Superior temporal gyrus (tissue), 1 donor: ENCODE data around the gene NDUFAF4.

ENCODE experiments used
- DNase-seq: peaks from one replicate; pipeline ENCODE4 v3.0.0-alpha.2; 2016; ENCODE audit errors: extremely low spot score

Gene NDUFAF4

DNA sequence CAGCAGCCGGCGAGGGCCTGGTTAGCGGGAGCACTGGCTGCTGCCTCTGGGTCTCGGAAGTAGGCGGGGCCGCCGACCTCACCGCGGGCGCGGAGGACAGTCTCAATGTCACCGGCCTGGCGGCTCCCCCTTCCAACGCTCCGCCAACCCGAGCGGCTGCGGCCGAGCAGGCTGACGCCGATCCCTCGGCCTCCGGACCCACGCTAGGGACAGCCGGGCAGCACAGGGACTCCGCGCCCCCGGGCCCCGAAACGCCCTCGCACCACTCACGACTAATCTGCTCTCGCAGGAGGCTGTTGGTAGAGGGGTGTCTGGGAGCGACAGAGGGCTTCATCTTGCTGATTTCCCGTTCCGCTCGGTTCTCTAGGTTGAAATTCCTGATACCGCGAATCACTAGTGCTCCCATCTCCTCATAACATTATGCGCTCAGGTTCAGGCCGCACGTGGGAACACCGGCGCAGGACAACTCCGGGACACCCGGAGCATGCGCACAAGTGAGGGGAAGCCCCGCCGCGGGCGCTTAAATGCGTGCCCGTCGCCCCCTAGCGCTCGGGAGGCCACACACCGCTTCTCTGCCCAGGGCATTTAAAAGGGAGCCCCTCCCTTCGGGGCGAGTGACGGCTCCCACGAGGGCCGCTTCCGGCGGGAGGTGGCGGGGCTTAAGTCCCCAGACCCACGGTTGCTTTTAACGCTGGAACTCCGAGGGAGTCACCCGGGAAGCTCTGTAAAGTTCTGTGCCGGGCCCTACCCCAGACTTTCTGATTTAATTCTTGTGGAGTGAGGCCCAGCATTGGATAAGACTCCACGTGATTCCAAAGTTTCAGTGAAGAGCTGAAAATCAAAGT lies at the start of gene NDUFAF4:
Gene NDUFAF4 (minus strand): TSS at position 496 of the 845 bp plus-strand sequence. CDS start 90 bp downstream, at position 406.
- peak; percentile 97 for DNase-seq

DNA sequence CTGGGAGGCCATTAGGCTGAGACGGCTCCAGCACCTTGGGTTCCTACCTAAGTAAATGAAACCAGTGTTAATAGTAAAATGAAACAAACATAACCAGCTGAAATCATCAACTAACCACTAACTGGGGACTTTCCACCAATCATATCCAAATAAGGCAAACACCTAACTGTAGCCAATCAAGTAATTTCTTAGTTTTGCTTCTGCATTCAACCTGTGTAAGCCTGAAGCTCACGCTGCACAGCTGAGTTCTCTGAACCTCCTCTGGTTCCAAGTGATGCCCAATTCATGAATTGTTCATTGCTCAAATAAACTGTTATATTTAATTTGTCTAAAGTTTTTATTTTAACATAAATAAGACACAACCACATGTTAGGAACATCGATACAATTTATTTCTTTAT lies 49.4 kb upstream of the NDUFAF4 start:
- no peak for DNase-seq

DNA sequence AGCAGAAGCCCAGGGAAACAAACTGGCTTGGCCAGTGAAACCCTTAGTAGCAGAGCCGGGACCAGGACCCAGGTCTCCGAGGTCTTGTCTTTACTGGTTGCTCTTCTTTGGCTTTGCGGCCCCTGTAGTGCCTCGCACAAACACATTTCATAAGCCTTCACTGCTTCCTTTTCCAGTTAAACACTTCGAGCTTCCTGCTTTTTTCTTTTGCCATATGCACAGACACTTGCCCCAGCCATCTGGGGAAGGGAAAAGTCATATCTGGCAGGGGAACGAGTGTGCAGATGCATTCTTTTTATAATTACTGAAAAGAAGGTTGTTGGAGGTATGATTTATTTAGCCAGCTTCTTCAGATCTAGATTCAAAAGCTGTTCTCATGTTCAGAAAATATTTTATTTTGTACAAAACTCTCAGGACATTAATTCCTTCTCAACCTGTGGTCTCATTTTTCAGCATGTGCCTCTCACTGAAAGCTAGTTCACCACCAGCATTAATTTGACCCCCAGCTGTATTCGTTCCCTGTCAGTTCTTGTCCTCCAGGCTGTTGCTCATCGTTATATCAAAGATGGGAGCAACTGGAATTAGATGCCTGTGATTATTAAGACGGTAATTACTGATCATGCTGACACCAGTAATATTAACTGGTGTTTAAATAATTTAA lies 46.0 kb upstream of the NDUFAF4 start:
- DNase-seq: no peak

DNA sequence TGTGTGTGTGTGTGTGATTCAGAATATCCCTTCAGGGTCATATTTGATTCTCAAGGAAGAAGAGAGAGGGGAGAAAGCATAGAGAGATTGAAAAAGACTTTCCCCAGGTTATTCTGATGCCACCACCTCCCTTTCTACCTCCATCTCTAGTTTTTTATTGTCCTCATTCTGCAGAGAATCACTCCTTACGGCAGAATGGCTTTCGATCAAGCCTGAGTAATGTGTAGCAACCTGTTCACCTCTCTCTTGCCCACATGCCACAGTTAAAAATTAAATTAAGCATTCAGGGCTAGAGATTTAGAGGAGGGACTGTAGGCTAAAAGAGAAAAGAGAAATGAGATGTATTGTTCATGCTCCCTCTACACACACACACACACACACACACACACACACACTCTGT lies 45.0 kb upstream of the NDUFAF4 start:
- no peak for DNase-seq

DNA sequence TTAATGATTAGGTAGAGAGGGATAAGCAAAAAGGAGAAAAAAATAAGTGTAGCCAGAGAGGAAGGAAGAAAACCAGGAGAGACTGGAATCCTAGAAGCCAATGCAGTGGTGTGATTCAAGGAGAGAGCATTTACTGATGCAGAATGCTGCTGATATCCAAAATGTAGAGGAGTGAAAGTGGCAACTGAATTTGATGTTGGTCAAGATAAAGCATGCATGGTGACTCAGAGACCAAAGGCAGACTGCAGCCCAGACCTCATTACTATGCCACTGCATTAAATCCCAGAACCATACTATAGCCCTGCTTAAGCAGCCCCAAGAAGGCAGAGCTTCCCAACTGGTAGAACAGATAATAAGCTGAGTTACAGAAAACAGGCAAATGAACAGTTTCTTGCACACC lies 42.6 kb upstream of the NDUFAF4 start:
- DNase-seq: no peak

DNA sequence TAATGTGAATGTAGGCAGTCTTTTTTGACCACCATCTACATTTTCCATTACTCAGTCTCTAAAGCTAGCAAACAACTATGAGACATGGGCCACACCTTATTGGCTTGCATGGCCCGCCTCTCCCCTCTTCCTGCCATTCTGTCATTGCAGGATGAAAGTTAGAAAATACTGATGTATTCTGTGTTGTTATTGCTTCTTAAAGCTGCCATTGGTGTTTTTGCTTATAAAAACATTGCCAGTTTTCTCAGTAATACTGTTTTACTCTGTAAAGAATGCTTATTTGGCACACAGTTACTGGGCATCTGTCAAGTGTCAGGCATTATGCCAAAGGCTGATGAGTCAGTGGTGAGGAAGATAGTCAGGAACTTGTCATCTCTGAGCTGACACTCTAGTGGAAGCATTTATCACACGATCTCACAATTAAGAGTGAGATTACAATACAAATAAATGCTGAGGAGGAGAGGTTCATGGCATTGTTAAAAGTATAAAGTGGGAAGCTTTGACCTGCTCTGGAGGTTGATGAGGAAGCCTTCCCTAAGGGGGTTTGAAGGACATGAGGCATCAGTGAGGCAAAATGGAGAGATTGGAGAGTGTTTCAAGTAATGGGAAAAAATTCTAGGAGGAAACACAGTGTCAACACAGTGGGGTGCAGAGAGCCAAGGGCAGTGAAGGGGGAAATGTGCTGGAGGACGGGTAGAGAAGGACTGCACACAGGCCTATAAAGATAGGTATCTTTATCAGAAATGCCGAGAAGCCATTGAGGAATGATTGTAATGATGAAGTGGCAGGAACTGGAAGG lies 41.5 kb upstream of the NDUFAF4 start:
- DNase-seq: peak; percentile 86

DNA sequence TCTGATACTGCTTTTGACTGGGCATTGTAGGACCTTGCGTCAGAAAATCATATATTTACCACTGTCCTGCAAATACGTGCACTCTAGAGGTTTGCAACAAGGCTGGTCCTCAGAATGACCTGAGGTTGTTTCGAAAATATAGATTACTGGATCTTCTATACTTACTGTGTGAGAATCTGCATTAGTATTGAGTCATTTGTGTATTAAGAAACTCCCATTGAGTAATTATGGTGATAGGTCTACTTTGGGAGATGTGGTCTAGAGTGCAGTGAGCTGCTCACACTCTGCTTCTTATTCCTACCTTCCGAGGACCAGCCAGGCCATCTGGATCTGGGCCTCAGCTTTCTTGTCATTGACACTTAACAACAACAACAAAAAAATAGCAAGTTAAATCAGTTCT lies 36.4 kb upstream of the NDUFAF4 start:
- DNase-seq: no peak

DNA sequence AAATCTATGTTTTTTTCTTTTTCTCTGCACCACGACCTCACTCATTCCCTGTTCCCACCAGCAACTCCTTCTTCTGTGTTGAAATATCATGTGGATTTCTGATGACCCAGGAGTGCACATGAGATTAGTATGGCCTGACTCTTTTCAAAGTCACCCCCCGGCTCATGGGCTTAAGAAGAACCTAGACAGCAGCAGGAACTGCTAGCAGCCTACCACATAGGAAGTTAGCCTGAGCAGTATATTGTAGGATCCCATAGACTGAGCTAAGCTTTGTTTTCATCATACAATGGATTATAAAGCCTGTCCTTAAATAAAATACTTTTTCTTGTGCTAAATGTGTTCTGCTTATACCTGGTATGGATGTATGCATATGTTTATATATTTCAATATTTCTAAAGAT lies 33.5 kb upstream of the NDUFAF4 start:
- DNase-seq: no peak

DNA sequence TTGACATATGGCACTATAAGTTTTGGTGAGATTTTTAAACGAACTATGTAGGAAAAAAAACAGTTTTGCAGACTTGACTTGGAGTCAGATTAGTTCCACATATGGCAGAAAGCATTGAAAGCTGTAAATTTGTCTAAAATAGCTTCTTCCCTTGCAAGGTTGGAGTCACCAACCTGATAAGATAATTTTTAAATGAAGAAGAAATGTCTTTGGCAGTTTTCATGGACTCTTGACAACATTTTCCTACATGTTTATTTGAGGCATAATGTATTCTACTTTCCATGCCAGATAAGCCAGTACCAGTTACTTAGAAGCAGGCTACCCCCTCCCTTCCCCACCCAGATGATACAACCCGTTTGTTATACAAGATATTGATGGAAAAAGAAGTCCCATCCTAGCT lies 32.0 kb upstream of the NDUFAF4 start:
- DNase-seq: no peak

DNA sequence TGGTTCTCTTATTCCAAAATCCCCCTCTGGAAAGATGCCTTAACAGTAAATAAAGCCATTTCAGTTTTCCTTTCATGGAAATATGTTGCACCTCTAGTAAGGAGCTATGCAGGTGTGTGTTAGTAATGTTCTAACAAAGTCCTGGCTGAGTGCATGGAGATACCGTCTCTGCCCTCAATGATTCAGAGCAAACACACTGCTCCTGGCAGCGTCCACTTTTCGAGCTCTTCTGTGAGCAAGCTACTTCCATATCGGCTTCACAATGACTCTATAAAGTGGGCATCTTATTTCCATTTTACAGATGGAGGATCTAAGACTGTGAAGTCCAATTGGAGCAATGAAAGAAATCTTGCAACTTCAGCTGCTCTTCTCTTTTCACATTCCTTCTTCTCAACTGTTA lies 30.0 kb upstream of the NDUFAF4 start:
- no peak for DNase-seq

DNA sequence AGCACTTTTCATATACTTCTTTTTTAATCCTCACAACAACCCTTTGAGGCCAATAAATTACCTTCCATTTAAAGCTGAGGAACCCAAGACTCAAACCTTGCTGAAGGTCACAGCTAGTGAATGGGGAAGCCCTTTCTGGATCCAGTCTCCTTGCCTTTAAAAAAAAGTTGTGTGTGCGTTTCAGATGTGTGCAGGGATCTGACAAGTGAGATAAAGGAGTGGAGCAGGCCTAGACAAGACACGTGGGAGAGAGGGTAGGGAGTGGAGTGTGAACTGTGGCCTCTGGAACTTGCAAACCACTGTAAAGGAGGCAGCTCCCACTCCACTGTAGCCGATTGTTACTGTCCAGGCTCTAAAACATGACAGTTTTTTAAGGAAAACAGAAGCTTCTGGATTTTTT lies 28.7 kb upstream of the NDUFAF4 start:
- no peak for DNase-seq

DNA sequence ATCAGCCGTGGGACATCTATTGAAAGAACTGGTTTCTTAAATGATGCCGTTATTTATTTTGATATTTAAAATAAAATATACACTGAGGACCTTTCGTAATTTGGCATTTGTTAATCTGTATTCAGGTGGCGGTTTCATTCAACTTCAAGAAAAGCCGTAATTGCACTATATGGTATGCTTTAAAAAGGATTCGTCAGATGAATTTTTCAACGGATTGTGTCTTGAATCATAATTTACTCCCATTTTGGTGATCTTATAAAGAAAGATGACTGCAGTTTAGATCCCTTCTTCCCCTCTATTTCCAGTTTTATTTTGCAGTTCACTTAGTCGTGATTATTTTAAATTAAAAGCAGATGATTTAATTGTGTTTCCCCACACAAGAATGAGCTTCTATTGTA lies 27.6 kb upstream of the NDUFAF4 start:
- peak; percentile 76 for DNase-seq

DNA sequence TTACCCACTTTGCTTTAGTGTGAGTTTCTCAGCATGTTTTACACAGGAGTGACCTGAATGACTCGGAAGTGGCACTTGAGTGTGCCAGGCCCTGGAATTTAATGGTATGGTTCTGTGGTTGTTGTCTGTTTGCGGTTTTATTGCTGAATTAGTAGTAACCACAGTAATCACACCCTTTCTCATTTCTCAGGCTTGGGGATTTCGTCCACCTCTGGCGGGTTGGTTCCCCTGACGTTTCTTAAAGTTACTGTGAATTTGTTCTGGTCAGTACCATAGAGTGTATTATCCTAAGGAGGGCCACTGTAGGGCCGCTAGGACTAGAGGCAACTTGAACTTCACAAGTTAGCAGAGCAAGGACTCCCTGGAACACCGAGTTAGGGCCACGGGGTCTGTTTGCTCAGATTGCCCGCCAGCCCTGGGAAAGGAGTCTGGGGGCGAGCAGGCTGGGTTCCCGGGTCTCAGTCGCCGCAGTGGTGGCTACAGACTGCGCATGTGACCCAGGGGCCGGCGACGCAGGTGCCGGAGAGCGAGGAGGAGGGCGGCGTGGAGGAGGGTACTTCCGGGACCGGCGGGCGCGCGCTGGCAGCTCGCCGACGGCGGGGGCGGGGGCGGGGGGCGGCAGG lies 26.3 kb upstream of the NDUFAF4 start:
- DNase-seq: peak; percentile 74

DNA sequence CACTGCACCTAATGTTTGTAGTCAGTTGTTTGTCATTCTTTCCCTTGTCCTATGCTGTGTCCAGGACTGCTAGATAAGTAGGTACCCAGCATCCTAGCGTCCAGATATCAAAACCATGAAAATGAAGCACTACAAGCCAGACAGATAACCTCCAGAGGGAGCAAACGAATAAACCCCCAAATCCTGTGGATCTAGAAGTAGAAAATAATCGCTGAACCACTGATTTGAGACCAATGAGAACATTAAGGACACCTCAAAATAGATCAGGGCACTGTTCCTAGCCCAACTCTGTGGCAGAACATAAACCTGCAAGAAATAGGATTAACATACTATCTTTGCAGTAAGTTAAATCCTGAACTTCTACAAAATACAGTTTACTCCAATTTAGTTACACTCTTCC lies 25.7 kb upstream of the NDUFAF4 start:
- DNase-seq: peak; percentile 76

DNA sequence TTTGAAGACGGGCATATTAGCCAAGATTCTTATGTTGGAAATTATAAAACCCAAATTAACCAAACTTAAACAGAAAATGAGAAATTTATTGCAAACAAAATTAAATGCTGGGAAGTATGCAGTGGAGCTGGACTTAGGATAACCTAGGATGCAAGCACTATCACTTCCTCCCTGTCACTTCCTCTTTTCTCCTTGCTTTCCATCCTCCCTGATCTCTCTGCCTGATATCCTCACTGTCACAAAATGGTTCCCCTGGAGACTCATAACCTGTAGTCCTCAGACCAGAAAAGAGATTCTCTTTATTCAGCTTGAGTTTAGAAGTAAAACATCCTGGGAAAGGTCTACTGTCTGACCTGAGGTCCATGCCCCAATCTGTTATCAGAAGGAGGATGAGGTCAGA lies 19.4 kb upstream of the NDUFAF4 start:
- DNase-seq: no peak

DNA sequence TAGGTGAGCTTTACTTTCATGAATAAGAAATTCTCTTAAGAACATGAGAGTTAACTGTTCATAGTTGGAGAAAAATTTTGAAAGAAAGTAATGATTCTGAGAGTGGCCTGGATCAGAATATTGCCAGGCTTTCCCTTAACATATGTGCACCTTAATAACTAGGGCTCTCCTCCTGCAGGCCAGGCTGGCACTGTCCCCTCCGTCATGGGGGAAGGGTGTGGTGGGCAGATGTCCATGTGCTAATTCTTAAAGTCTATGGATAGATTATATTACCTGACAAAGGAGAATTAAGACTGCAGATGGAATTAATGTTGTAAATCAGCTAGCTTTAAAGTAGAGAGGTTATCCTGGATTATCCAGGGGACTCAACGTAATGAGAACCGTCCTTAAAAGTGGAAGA lies 15.9 kb upstream of the NDUFAF4 start:
- DNase-seq: no peak

DNA sequence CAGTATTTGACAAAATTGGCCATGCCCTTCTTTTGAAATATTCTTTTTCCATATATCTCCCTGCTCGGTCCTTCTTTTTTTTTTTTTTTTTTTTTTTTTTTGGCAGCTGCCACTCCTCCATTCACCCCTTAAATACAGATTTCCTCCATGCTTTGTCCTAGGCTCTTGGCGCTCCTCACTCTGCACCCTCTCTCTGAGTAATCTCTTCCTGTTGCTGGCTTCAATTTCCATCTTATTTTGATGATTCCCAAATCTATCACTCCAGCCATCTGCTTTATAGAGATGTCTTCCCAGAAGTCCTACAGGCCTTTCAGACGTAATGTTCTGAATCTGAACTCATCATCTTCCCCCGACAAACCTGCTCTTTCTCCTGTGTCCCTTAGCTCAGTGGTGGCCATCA lies 14.1 kb upstream of the NDUFAF4 start:
- no peak for DNase-seq

DNA sequence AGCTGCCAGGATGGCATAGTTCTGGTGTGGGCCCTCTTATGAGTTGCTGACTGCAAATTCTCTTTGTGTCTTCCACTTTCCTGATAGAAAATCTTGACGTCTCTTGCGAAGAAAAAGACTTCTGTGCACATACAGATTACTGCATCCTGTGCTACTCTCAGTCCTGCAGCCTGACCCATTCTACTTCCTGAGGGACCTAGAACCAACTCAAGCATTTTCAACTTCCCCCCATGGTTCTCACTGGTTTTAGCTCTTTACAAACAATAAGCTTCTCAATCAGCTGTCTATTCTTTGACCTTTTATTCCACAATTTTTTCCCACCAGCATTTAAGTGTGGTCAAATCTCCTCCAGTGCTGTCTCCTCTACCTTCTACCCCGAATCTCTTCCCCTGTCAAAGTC lies 13.5 kb upstream of the NDUFAF4 start:
- no peak for DNase-seq

DNA sequence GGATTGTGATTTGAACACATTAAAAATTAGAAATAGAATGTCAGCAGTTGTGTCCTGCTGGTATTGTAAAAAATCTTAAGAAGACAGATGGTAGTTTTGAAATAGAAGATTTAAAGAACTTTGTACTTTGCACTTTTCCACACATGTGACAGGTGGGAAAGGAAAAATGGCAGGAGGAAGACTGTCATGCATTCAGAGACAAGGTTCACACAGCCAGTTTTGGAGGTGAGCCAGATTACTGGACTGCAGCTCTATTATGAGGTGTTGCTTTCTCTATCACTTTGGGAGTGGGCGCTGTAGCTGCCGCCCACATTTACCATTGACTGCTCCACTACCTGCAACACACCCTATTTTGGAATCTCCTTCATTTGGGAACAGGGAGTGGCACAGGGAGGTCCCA lies 12.1 kb upstream of the NDUFAF4 start:
- DNase-seq: no peak

DNA sequence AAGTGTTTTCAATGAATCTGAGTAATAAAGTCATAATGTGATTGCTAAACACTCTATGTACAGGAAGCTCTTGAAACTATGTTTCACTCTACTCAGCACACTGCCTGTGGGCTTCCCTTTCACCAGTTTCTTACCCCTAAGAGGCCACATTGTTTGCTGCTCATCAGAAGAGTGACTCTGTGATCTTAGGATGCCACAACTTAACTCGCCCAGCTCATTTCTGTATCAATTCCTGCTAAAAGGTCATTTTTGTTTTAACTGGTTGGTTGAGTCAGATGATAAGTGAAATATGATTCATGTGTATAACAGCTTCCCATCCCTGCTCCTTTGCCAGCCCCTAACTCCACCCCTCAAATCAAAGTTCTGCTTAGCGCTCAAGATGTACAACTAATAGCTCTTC lies 9.8 kb upstream of the NDUFAF4 start:
- DNase-seq: no peak

DNA sequence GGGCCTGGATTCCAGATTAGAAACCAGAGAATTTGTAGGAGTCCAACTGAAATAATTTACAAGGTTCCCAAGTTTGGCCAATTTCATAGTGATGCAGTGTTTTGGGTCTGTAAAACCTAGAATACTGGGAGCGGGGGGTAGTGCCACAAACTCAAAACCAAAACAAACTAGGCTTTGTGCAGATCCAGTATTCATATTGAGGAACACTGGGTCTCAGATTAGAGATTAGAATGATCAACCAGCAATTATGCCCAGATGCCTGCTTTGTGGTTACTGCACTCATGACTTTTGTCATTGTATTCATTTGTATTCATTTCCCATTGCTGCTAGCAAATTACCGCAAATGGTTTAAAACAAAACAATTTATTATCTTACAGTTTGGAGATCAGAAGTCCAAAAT lies 3.2 kb upstream of the NDUFAF4 start:
- peak; percentile 85 for DNase-seq

DNA sequence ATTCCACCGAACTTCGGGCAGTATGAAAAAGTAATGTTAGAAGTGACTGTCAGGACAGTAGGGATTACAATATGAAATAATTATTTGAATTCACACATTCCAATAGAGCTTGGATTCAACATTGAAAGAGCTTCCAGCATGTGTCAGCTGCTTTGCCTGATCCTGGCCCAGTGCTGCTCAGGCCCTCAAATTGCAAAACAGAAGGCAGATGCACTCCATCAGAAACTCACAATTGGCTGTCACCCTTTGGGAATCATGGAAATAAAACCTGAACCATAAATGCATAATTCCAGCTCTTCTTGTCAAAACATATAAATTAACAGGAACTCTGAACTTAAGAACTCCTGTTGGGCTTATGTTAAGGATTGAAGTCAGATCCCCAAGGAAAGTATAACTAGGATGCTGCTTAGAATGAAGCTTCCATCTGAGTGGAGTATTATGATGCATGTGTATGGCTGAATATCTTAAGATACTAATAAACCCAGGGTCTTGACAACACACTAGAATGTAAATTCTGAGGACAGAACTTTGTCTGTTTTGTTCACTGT lies 1.8 kb upstream of the NDUFAF4 start:
- peak; percentile 63 for DNase-seq
